ENCODE data around the gene CABP2. TPM values are rescaled to one million over a fixed set of nuclear protein-coding genes. Genes with fewer than 3 reads are reported as not detected.
A peak's percentile ranks its signal among the peaks of the same experiment; 100 is the strongest.

The CABP2 gene
- total RNA-seq, 3 donors from 2014 or later (not counting 1 experiment from before 2014, with no cell fraction given) = not detected

DNA sequence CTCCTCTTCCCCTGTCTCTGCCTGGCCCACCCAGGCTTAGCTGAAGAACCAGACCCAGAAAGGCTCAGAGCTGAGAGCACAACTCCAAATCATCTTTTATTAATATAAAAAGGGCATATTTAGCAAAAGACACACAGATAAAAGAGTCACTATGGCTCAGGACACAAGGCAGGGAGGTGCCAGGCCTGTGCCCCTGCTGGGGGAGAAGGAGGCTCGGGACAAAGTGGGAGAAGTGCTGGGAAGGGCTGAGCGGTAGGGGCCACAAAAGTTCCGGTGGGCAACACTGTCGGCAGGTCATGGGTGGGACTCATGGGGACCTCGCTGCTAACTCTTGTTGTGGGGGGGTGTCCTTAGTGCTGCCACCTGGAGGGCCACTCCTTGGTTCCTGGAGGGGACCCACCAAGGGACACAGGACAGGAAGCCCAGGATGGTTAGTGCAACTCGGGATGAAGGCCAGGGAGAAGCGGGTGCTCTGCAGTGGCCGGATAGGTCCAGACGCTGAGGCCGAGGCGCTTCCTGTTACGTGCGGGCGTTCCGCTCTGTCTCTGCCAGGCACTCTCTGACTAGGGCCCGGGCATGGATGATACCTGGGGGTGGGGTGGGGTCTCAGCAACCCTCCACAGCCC is 16.7 kb downstream of the CABP2 start:
- Histone ChIP-seq H3K4me1 (ENCODE audit: control insufficient read depth, insufficient read depth, low read length) (peaks cover 43% of the 10 kb centered on the region), H3K36me3 (ENCODE audit: control insufficient read depth, insufficient read depth, low read length) (peaks cover 20% of the 10 kb centered on the region), H3K4me3 (ENCODE audit: low read length) (no peak overlapping the region), H3K9me3 (ENCODE audit: control insufficient read depth, insufficient read depth, low read length) (no peaks in the 10 kb centered on the region), H3K27me3 (ENCODE audit: control insufficient read depth, insufficient read depth, low read length) (no peaks in the 10 kb centered on the region), H3K27ac (ENCODE audit: low read length) (peak overlapping the region; percentile 94)
- TF ChIP-seq CTCF (IDR thresholded peaks at IDR 0.05) = peak; percentile 57
- ATAC-seq = no peak
- Mint-ChIP-seq H3K9me3 (no peaks in the 10 kb centered on the region), H3K36me3 (no peaks in the 10 kb centered on the region), H3K4me3 (peak overlapping the region; percentile 92), H3K4me1 (peaks cover 31 to 55% of the 10 kb centered on the region in 2 donors), H3K27ac (peak overlapping the region; percentile 95 to 97), H3K27me3 (ENCODE audit: low read depth in 2 of 2) (peaks cover 7% of the 10 kb centered on the region in 2 donors)
- intact Hi-C loops (cut with micrococcal nuclease) = loop anchor here (1.0 to 10.0 kb wide), 5 partner anchors 37 to 239 kb away; partner anchors contain the start of genes GRK2, PPP1CA, TBC1D10C and TMEM134
- peak in 1 of 2 donors; percentile 29 for DNase-seq
- WGBS (ENCODE audit: insufficient coverage) = 83% methylated on average over 15 of the region's 16 CpGs

GRCh38 chr11:67505605-67506396 is 17.4 kb downstream of the CABP2 start:
- H3K4me3 Mint-ChIP-seq = peak overlapping the region; percentile 92
- Histone ChIP-seq H3K4me3 (ENCODE audit: low read length) (peak overlapping the region; percentile 34), H3K27ac (ENCODE audit: low read length) (peak overlapping the region; percentile 94), H3K36me3 (ENCODE audit: control insufficient read depth, insufficient read depth, low read length) (peaks cover 26% of the 10 kb centered on the region), H3K9me3 (ENCODE audit: control insufficient read depth, insufficient read depth, low read length) (no peaks in the 10 kb centered on the region), H3K4me1 (ENCODE audit: control insufficient read depth, insufficient read depth, low read length) (peaks cover 43% of the 10 kb centered on the region), H3K27me3 (ENCODE audit: control insufficient read depth, insufficient read depth, low read length) (no peaks in the 10 kb centered on the region)
- H3K4me1 Mint-ChIP-seq = peaks cover 37 to 60% of the 10 kb centered on the region in 2 donors
- 11% methylated on average over 17 of the region's 17 CpGs for WGBS (ENCODE audit: insufficient coverage)
- no peaks in the 10 kb centered on the region for H3K9me3 Mint-ChIP-seq
- ATAC-seq = peak; percentile 45 to 68 (median 56)
- intact Hi-C loops (cut with micrococcal nuclease) = loop anchor here (1.0 to 10.0 kb wide), 7 partner anchors 21 to 238 kb away; partner anchors contain the start of genes GRK2, PPP1CA, TBC1D10C and TMEM134
- peaks cover 3% of the 10 kb centered on the region for H3K36me3 Mint-ChIP-seq
- TF ChIP-seq CTCF (IDR thresholded peaks at IDR 0.05) = peak; percentile 95
- H3K27ac Mint-ChIP-seq = peak overlapping the region; percentile 95 to 97
- H3K27me3 Mint-ChIP-seq (ENCODE audit: low read depth in 2 of 2) = peaks cover under 1 to 3% of the 10 kb centered on the region in 2 donors
- DNase-seq = peak; percentile 84 to 96

- intact Hi-C loops (cut with micrococcal nuclease) = loop anchor here (1.0 to 10.0 kb wide), 5 partner anchors 20 to 238 kb away; partner anchors contain the start of genes GRK2, PPP1CA and TBC1D10C
- DNase-seq (peak; percentile 76 to 81), ATAC-seq (peak; percentile 16 to 32 (median 21))
- Mint-ChIP-seq H3K36me3 (peaks cover 7% of the 10 kb centered on the region), H3K27me3 (ENCODE audit: low read depth in 2 of 2) (peaks cover 0 to 3% of the 10 kb centered on the region in 2 donors), H3K27ac (peak within 1 kb of the TSS; percentile 95 to 97), H3K4me1 (peaks cover 40 to 65% of the 10 kb centered on the region in 2 donors), H3K9me3 (no peaks in the 10 kb centered on the region), H3K4me3 (peak within 1 kb of the TSS; percentile 92)
- peak within 1 kb of the TSS; percentile 94 for H3K27ac ChIP-seq (ENCODE audit: low read length)
- H3K4me3 ChIP-seq (ENCODE audit: low read length) = peak within 1 kb of the TSS; percentile 65
- H3K4me1 ChIP-seq (ENCODE audit: control insufficient read depth, insufficient read depth, low read length) = peaks cover 43% of the 10 kb centered on the region
- H3K27me3 ChIP-seq (ENCODE audit: control insufficient read depth, insufficient read depth, low read length) = no peaks in the 10 kb centered on the region
- no peaks in the 10 kb centered on the region for H3K9me3 ChIP-seq (ENCODE audit: control insufficient read depth, insufficient read depth, low read length)
- no peak for TF ChIP-seq CTCF (IDR thresholded peaks at IDR 0.05)
- H3K36me3 ChIP-seq (ENCODE audit: control insufficient read depth, insufficient read depth, low read length) = peaks cover 31% of the 10 kb centered on the region
- under 1% methylated on average over 58 of the region's 58 CpGs for WGBS (ENCODE audit: insufficient coverage)
Observed at GRCh38 chr11:67504950-67505581, 18.2 kb downstream of the CABP2 start, which contains the start of gene PITPNM1. PITPNM1 (minus strand) TSS chr11:67505363; CDS start chr11:67504180, 1,183 bp downstream.
